Measurements from ENCODE around the gene PEA15. TPM values are rescaled to one million over a fixed set of nuclear protein-coding genes. Genes with fewer than 3 reads are reported as not detected.

Gene PEA15
- total RNA-seq, 1 donor from 2014 or later, result 197 TPM

- no peaks in the 10 kb centered on the region for H3K36me3 Mint-ChIP-seq (ENCODE audit: unreplicated experiment)
These were observed 45.3 kb upstream of the PEA15 start for GRCh38 chr1:160159846-160160245.

DNA sequence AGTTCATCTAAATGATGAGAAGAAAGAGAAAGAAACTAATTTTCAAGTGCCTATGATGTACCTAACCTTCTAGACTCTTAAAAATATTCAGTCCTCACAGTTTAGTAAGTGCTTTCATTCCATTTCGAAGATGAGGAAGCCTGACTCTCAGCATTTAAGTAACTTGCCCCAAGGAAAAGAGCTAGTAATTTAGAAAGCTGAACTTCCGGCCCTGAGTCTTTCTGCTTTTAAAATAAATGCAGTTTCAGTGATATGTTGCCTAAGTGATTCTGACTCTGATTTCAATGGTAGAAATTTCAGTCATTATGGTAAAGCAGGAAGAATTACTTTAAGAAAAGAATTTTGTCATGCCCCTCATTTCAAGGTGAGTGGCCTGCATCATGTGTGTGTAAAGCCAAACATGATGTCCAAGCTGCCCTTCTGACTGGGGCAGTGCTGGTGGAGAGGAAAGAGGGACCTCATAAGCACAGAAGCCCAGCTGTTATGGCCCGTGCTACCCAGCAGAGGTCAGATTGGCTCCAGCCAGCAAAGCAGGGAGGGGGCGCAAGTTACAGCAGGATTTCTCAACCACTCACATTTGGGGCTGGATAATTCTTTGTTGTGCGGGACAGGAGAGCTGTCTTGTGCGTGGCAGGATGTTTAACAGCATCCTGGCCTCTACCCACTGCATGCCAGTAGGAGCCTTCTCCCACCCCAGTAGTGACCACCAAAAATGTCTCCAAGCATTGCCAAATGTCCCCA lies 43.0 kb upstream of the PEA15 start:
- no peaks in the 10 kb centered on the region for H3K4me1 Mint-ChIP-seq (ENCODE audit: unreplicated experiment)
- H3K27me3 Mint-ChIP-seq (ENCODE audit: unreplicated experiment), result peaks cover 46% of the 10 kb centered on the region
- DNase-seq (ENCODE audit: extremely low spot score, unreplicated experiment), result no peak
- TF ChIP-seq, protein P1, sequence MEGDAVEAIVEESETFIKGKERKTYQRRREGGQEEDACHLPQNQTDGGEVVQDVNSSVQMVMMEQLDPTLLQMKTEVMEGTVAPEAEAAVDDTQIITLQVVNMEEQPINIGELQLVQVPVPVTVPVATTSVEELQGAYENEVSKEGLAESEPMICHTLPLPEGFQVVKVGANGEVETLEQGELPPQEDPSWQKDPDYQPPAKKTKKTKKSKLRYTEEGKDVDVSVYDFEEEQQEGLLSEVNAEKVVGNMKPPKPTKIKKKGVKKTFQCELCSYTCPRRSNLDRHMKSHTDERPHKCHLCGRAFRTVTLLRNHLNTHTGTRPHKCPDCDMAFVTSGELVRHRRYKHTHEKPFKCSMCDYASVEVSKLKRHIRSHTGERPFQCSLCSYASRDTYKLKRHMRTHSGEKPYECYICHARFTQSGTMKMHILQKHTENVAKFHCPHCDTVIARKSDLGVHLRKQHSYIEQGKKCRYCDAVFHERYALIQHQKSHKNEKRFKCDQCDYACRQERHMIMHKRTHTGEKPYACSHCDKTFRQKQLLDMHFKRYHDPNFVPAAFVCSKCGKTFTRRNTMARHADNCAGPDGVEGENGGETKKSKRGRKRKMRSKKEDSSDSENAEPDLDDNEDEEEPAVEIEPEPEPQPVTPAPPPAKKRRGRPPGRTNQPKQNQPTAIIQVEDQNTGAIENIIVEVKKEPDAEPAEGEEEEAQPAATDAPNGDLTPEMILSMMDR (IDR thresholded peaks at IDR 0.05), result peak; percentile 58
- no peak overlapping the region for H3K27ac Mint-ChIP-seq (ENCODE audit: unreplicated experiment)
- no peaks in the 10 kb centered on the region for H3K36me3 Mint-ChIP-seq (ENCODE audit: unreplicated experiment)
- H3K4me3 Mint-ChIP-seq (ENCODE audit: unreplicated experiment), result no peak overlapping the region
- H3K9me3 Mint-ChIP-seq (ENCODE audit: unreplicated experiment), result no peaks in the 10 kb centered on the region

More at GRCh38 chr1:160159846-160160245, 45.3 kb upstream of the PEA15 start:
- TF ChIP-seq, protein P1 (IDR thresholded peaks at IDR 0.05), result no peak
- H3K27ac Mint-ChIP-seq (ENCODE audit: unreplicated experiment), result no peak overlapping the region
- H3K4me1 Mint-ChIP-seq (ENCODE audit: unreplicated experiment), result no peaks in the 10 kb centered on the region
- peaks cover 46% of the 10 kb centered on the region for H3K27me3 Mint-ChIP-seq (ENCODE audit: unreplicated experiment)
- DNase-seq (ENCODE audit: extremely low spot score, unreplicated experiment), result no peak
- H3K9me3 Mint-ChIP-seq (ENCODE audit: unreplicated experiment), result no peaks in the 10 kb centered on the region
- H3K4me3 Mint-ChIP-seq (ENCODE audit: unreplicated experiment), result no peak overlapping the region

GRCh38 chr1:160162931-160163330 lies 42.3 kb upstream of the PEA15 start:
- no peaks in the 10 kb centered on the region for H3K9me3 Mint-ChIP-seq (ENCODE audit: unreplicated experiment)
- H3K4me3 Mint-ChIP-seq (ENCODE audit: unreplicated experiment), result no peak overlapping the region
- H3K27ac Mint-ChIP-seq (ENCODE audit: unreplicated experiment), result no peak overlapping the region
- TF ChIP-seq, protein P1 (IDR thresholded peaks at IDR 0.05), result no peak
- H3K36me3 Mint-ChIP-seq (ENCODE audit: unreplicated experiment), result no peaks in the 10 kb centered on the region
- DNase-seq (ENCODE audit: extremely low spot score, unreplicated experiment), result no peak
- H3K4me1 Mint-ChIP-seq (ENCODE audit: unreplicated experiment), result peaks cover 3% of the 10 kb centered on the region
- peaks cover 40% of the 10 kb centered on the region for H3K27me3 Mint-ChIP-seq (ENCODE audit: unreplicated experiment)

GRCh38 chr1:160163615-160164014 lies 41.6 kb upstream of the PEA15 start:
- H3K4me3 Mint-ChIP-seq (ENCODE audit: unreplicated experiment), result no peak overlapping the region
- no peaks in the 10 kb centered on the region for H3K9me3 Mint-ChIP-seq (ENCODE audit: unreplicated experiment)
- peaks cover 6% of the 10 kb centered on the region for H3K4me1 Mint-ChIP-seq (ENCODE audit: unreplicated experiment)
- TF ChIP-seq, protein P1 (IDR thresholded peaks at IDR 0.05), result no peak
- H3K27me3 Mint-ChIP-seq (ENCODE audit: unreplicated experiment), result peaks cover 37% of the 10 kb centered on the region
- DNase-seq (ENCODE audit: extremely low spot score, unreplicated experiment), result no peak
- no peak overlapping the region for H3K27ac Mint-ChIP-seq (ENCODE audit: unreplicated experiment)
- no peaks in the 10 kb centered on the region for H3K36me3 Mint-ChIP-seq (ENCODE audit: unreplicated experiment)

DNA sequence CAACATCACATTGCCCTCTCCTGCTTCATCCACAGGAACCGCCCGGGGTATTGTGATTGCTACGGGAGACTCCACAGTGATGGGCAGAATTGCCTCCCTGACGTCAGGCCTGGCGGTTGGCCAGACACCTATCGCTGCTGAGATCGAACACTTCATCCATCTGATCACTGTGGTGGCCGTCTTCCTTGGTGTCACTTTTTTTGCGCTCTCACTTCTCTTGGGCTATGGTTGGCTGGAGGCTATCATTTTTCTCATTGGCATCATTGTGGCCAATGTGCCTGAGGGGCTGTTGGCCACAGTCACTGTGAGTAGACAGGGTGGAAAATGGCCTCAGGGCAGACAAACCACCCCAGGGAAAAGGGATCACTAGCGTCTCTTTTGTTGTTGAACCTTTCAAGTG lies 41.1 kb upstream of the PEA15 start:
- Mint-ChIP-seq H3K9me3 (ENCODE audit: unreplicated experiment) (no peaks in the 10 kb centered on the region), H3K27ac (ENCODE audit: unreplicated experiment) (no peak overlapping the region), H3K27me3 (ENCODE audit: unreplicated experiment) (peaks cover 32% of the 10 kb centered on the region), H3K36me3 (ENCODE audit: unreplicated experiment) (no peaks in the 10 kb centered on the region), H3K4me3 (ENCODE audit: unreplicated experiment) (no peak overlapping the region), H3K4me1 (ENCODE audit: unreplicated experiment) (peaks cover 11% of the 10 kb centered on the region)
- no peak for DNase-seq (ENCODE audit: extremely low spot score, unreplicated experiment)
- TF ChIP-seq, protein P1 (IDR thresholded peaks at IDR 0.05), result no peak
